ENCODE data around the gene PNPLA1.
A peak's percentile ranks its signal among the peaks of the same experiment; 100 is the strongest.
"Not testable (repeated sequence)": the region's sequence is repeated elsewhere in the genome, so short reads cannot be mapped to it uniquely, and the experiment has no call there.

Gene PNPLA1

GRCh38 chr6:36331381-36331780 is 61.5 kb downstream of the PNPLA1 start:
- no peak overlapping the region for H3K4me3 ChIP-seq (ENCODE audit: low read depth, low read length)
- no peak for DNase-seq (ENCODE audit: low read depth)

GRCh38 chr6:36333171-36333895 is 63.5 kb downstream of the PNPLA1 start:
- DNase-seq (ENCODE audit: low read depth) = no peak
- no peak overlapping the region for H3K4me3 ChIP-seq (ENCODE audit: low read depth, low read length)

- DNase-seq (ENCODE audit: low read depth) = no peak
Measured at GRCh38 chr6:36333931-36334725, 64.3 kb downstream of the PNPLA1 start.

GRCh38 chr6:36334832-36335459 is 65.1 kb downstream of the PNPLA1 start:
- no peak overlapping the region for H3K4me3 ChIP-seq (ENCODE audit: low read depth, low read length)
- no peak for DNase-seq (ENCODE audit: low read depth)

More at GRCh38 chr6:36333931-36334725, 64.3 kb downstream of the PNPLA1 start:
- no peak overlapping the region for H3K4me3 ChIP-seq (ENCODE audit: low read depth, low read length)

GRCh38 chr6:36335465-36336207 is 65.8 kb downstream of the PNPLA1 start:
- no peak for DNase-seq (ENCODE audit: low read depth)

GRCh38 chr6:36336208-36336710 is 66.4 kb downstream of the PNPLA1 start:
- H3K4me3 ChIP-seq (ENCODE audit: low read depth, low read length) = no peak overlapping the region
- DNase-seq (ENCODE audit: low read depth) = no peak

More at GRCh38 chr6:36335465-36336207, 65.8 kb downstream of the PNPLA1 start:
- no peak overlapping the region for H3K4me3 ChIP-seq (ENCODE audit: low read depth, low read length)

GRCh38 chr6:36336779-36337241 is 67.0 kb downstream of the PNPLA1 start, which contains the start of gene BNIP5:
TSS of gene BNIP5 (minus strand) at chr6:36336888. CDS start at chr6:36330690, 6,198 bp downstream.
- no peak within 1 kb of the TSS for H3K4me3 ChIP-seq (ENCODE audit: low read depth, low read length)
- no peak for DNase-seq (ENCODE audit: low read depth)

GRCh38 chr6:36337814-36338213 is 68.0 kb downstream of the PNPLA1 start:
- DNase-seq (ENCODE audit: low read depth) = no peak
- no peak overlapping the region for H3K4me3 ChIP-seq (ENCODE audit: low read depth, low read length)

GRCh38 chr6:36338223-36338622 is 68.4 kb downstream of the PNPLA1 start:
- DNase-seq (ENCODE audit: low read depth); H3K4me3 ChIP-seq (ENCODE audit: low read depth, low read length): not testable (repeated sequence)

- H3K4me3 ChIP-seq (ENCODE audit: low read depth, low read length) = no peak overlapping the region
- no peak for DNase-seq (ENCODE audit: low read depth)
Measured at GRCh38 chr6:36339146-36339545, 69.3 kb downstream of the PNPLA1 start.

- H3K4me3 ChIP-seq (ENCODE audit: low read depth, low read length) = no peak overlapping the region
- DNase-seq (ENCODE audit: low read depth) = no peak
Measured at GRCh38 chr6:36340306-36340617, 70.4 kb downstream of the PNPLA1 start.

- H3K4me3 ChIP-seq (ENCODE audit: low read depth, low read length) = peak overlapping the region; percentile 21
Measured at GRCh38 chr6:36340618-36341454, 71.0 kb downstream of the PNPLA1 start.

GRCh38 chr6:36343109-36343680 is 73.3 kb downstream of the PNPLA1 start:
- no peak for DNase-seq (ENCODE audit: low read depth)
- H3K4me3 ChIP-seq (ENCODE audit: low read depth, low read length) = no peak overlapping the region

More at GRCh38 chr6:36340618-36341454, 71.0 kb downstream of the PNPLA1 start:
- no peak for DNase-seq (ENCODE audit: low read depth)

GRCh38 chr6:36345681-36346466 is 76.0 kb downstream of the PNPLA1 start:
- no peak overlapping the region for H3K4me3 ChIP-seq (ENCODE audit: low read depth, low read length)
- DNase-seq (ENCODE audit: low read depth) = no peak

- no peak for DNase-seq (ENCODE audit: low read depth)
- no peak overlapping the region for H3K4me3 ChIP-seq (ENCODE audit: low read depth, low read length)
Measured at GRCh38 chr6:36346486-36347273, 76.8 kb downstream of the PNPLA1 start.

- no peak overlapping the region for H3K4me3 ChIP-seq (ENCODE audit: low read depth, low read length)
- no peak for DNase-seq (ENCODE audit: low read depth)
Measured at GRCh38 chr6:36347621-36348020, 77.8 kb downstream of the PNPLA1 start.

- DNase-seq (ENCODE audit: low read depth) = no peak
- H3K4me3 ChIP-seq (ENCODE audit: low read depth, low read length) = no peak overlapping the region
Measured at GRCh38 chr6:36349240-36349639, 79.4 kb downstream of the PNPLA1 start.
